HepG2 (cell line): ENCODE data around the gene EFNA3. TPM values are rescaled to one million over a fixed set of nuclear protein-coding genes. Genes with fewer than 3 reads are reported as not detected.

Source experiments
- ATAC-seq: fragments of 200-7000 bp; cut with Tn5 transposase; 3 replicates; pipeline ENCODE4 v1.9.1; 2020; ENCODE audit warnings: mild to moderate bottlenecking, moderate library complexity
- BruUV-seq: library from RNA; stranded (reverse); fragments of 400-500 nt; replicated peaks from 2 replicates; lab custom pipeline; 2021; lab: Mats Ljungman, UMichigan
- CTCF ChIA-PET: fragments of 300-600 bp; formaldehyde crosslinking; extraction: SDS; loops from one replicate; lab custom pipeline; 2021; ENCODE audit warnings: low total read pairs, inconsistent platforms, low intra/inter-chr PET ratio; lab: Yijun Ruan, JAX
- POLR2A ChIA-PET: fragments of 350-600 bp; sonication (Branson Sonifier 250); formaldehyde crosslinking; loops from one replicate; lab custom pipeline; 2020; ENCODE audit warnings: antibody characterized with exemption, inconsistent platforms; lab: Yijun Ruan, JAX
- DNase-seq: peaks from one replicate; pipeline ENCODE4 v3.0.0-alpha.2; 2015; ENCODE audit warnings: low spot score
- FAIRE-seq: peaks from 3 replicates; lab custom pipeline; 2011; peaks lifted over from hg19 to GRCh38; lab: Jason Lieb, UNC
- H2AFZ ChIP-seq: one replicate; pipeline ENCODE4 v1.6.1; 2011; ENCODE audit warnings: low read length, inconsistent platforms
- H3K27ac ChIP-seq: fragments of 300-600 bp; 3 replicates; pipeline ENCODE4 v1.8.0; 2011; ENCODE audit warnings: mixed run types, mild to moderate bottlenecking, mixed read lengths, low read length, inconsistent platforms; ENCODE audit not compliant: insufficient read depth; ENCODE audit errors: extremely low read length
- H3K27me3 ChIP-seq, 2 experiments: fragments of 200-600 bp in 1 of 2; 2 replicates in 1 of 2; 3 replicates in 1 of 2; pipeline versions ENCODE4 v1.6.0 to v1.8.0; 2011; ENCODE audit warnings: low read length in 2 of 2, mild to moderate bottlenecking in 2 of 2, moderate library complexity in 2 of 2, inconsistent platforms in 1 of 2; ENCODE audit not compliant: insufficient read depth in 2 of 2, control insufficient read depth in 1 of 2
- H3K36me3 ChIP-seq, 2 experiments: fragments of 200-600 bp in 1 of 2; replicated peaks in 1 of 2; 2 replicates in 1 of 2; 3 replicates in 1 of 2; pipeline versions ENCODE4 v1.5.1 to v1.8.0; 2011; ENCODE audit warnings: low read length in 2 of 2, inconsistent platforms in 1 of 2; ENCODE audit not compliant: insufficient read depth in 2 of 2, control insufficient read depth in 1 of 2
- H3K4me1 ChIP-seq: 2 replicates; pipeline ENCODE4 v1.5.1; 2012; ENCODE audit warnings: low read length, inconsistent platforms; ENCODE audit not compliant: insufficient read depth
- H3K4me2 ChIP-seq: 2 replicates; pipeline ENCODE4 v1.6.0; 2011; ENCODE audit warnings: low read depth, low read length, inconsistent platforms
- H3K4me3 ChIP-seq, 3 experiments: fragments of 200-600 bp in 1 of 3; sonication (generic), shearing (Covaris generic) in 1 of 3; replicated peaks in 1 of 3; 2 replicates each; pipeline ENCODE4 v1.5.1; 2011 to 2016; ENCODE audit warnings: low read length in 3 of 3, inconsistent platforms in 2 of 3, low read depth in 2 of 3, mild to moderate bottlenecking in 2 of 3, control low read depth in 1 of 3, mixed read lengths in 1 of 3; ENCODE audit not compliant: insufficient read depth in 1 of 3
- H3K79me2 ChIP-seq: one replicate; pipeline ENCODE4 v1.6.1; 2011; ENCODE audit warnings: low read length, inconsistent platforms; ENCODE audit not compliant: insufficient read depth
- H3K9ac ChIP-seq: 2 replicates; pipeline ENCODE4 v1.6.0; 2011; ENCODE audit warnings: mild to moderate bottlenecking, low read depth, low read length, inconsistent platforms; ENCODE audit not compliant: insufficient read depth
- H3K9me3 ChIP-seq: 2 replicates; pipeline ENCODE4 v1.5.1; 2012; ENCODE audit warnings: mild to moderate bottlenecking, low read length
- H4K20me1 ChIP-seq: 2 replicates; pipeline ENCODE4 v1.6.0; 2011; ENCODE audit warnings: inconsistent platforms, mild to moderate bottlenecking, low read length, moderate library complexity; ENCODE audit not compliant: insufficient read depth
- HDAC6 ChIP-seq: fragments of 200-600 bp; sonication (generic); IDR thresholded peaks from 2 replicates; pipeline ENCODE4 v1.7.0; 2017; ENCODE audit warnings: mild to moderate bottlenecking, antibody characterized with exemption, low read length, low read depth
- NR2C2 ChIP-seq: sonication (generic); formaldehyde crosslinking; IDR thresholded peaks from 2 replicates; pipeline ENCODE4 v1.4.0; 2020; ENCODE audit warnings: missing genetic modification reagents, mild to moderate bottlenecking, moderate library complexity, borderline replicate concordance
- RBAK ChIP-seq: sonication (generic); formaldehyde crosslinking; IDR thresholded peaks from 2 replicates; pipeline ENCODE4 v1.5.1; 2020; ENCODE audit warnings: mild to moderate bottlenecking, missing genetic modification reagents
- SMARCC2 ChIP-seq: fragments of 450-650 bp; IDR thresholded peaks from 2 replicates; pipeline ENCODE4 v1.6.1; 2017; ENCODE audit warnings: antibody characterized with exemption, mild to moderate bottlenecking
- TFAP4 ChIP-seq: sonication (generic); IDR thresholded peaks from 2 replicates; pipeline ENCODE4 v1.6.1; 2016; ENCODE audit warnings: low read depth, borderline replicate concordance
- ZIK1 ChIP-seq: sonication (generic); formaldehyde crosslinking; IDR thresholded peaks from 2 replicates; pipeline ENCODE4 v1.5.0; 2020; ENCODE audit warnings: mild to moderate bottlenecking, low read depth, missing genetic modification reagents, borderline replicate concordance
- ZNF256 ChIP-seq: sonication (generic); formaldehyde crosslinking; conservative IDR thresholded peaks from 2 replicates; pipeline ENCODE4 v1.4.0; 2020; ENCODE audit warnings: missing genetic modification reagents
- ZNF260 ChIP-seq: sonication (generic); formaldehyde crosslinking; IDR thresholded peaks from 2 replicates; pipeline ENCODE4 v1.4.0; 2020; ENCODE audit warnings: missing genetic modification reagents, low read depth, mild to moderate bottlenecking, borderline replicate concordance
- ZNF570 ChIP-seq: sonication (generic); formaldehyde crosslinking; IDR thresholded peaks from 2 replicates; pipeline ENCODE4 v1.4.0; 2020; ENCODE audit warnings: mild to moderate bottlenecking, missing genetic modification reagents, borderline replicate concordance
- ZNF788 ChIP-seq: sonication (generic); formaldehyde crosslinking; IDR thresholded peaks from 2 replicates; pipeline ENCODE4 v1.5.0; 2020; ENCODE audit warnings: mild to moderate bottlenecking, missing genetic modification reagents, borderline replicate concordance
- WGBS: methylation state at CpG from one replicate; pipeline ENCODE4 v1.1.6; 2017; ENCODE audit warnings: low lambda C conversion rate; 5-methylcytosine and 5-hydroxymethylcytosine counted together
- in situ Hi-C: cut with HindIII; loops from 2 replicates; pipeline ENCODE4 v1.10.0; 2017; ENCODE audit warnings: low pct_unique_long_range_greater_than_20kb; ENCODE audit not compliant: extremely low pct_ligation_motif_present
- intact Hi-C: fragments of 100-400 bp; cut with micrococcal nuclease; formaldehyde crosslinking; loops from one replicate; pipeline ENCODE4 v1.10.0; 2022; ENCODE audit not compliant: unreplicated experiment
- polyA plus RNA-seq, 8 experiments: library from polyadenylated mRNA; depleted of rRNA in 3 of 8; stranded (reverse) in 7 of 8; unstranded in 1 of 8; fragments of >200 nt; fragmentation: Illumina TruSeq in 4 of 8; extraction: Trizol in 4 of 8; gene quantifications; 2 replicates each; pipeline versions ENCODE4 v1.2.1 to v1.2.3, GENCODE V29; 2011 to 2016; ENCODE audit warnings: low read depth in 4 of 8, missing spikeins in 1 of 8, mixed read lengths in 1 of 8; ENCODE audit not compliant: insufficient read depth in 1 of 8
- total RNA-seq, 5 experiments: library from RNA; depleted of rRNA; stranded (reverse); fragments of >200 nt; fragmentation: Illumina TruSeq; extraction: Trizol; gene quantifications; 2 replicates each; pipeline ENCODE4 v1.2.3, GENCODE V29; 2016; ENCODE audit warnings: low read depth in 1 of 5
- TF ChIP-seq, protein P1 (sequence below): IDR thresholded peaks from 2 replicates; pipeline ENCODE4 v1.6.1; 2018; ENCODE audit warnings: missing genetic modification reagents, mild to moderate bottlenecking, missing compliant biosample characterization

EFNA3 gene
- total and polyA plus RNA-seq, 2 of the 13 experiments (the other 11 are each of a cell fraction or from before 2014, with no cell fraction given) = 1.0 to 5.7 TPM

- TF ChIP-seq HDAC6 = no peak
Measured at GRCh38 chr1:155120253-155120652, 41.6 kb downstream of the EFNA3 start (continued).

GRCh38 chr1:155121249-155121648 lies 42.6 kb downstream of the EFNA3 start:
- Histone ChIP-seq H3K4me2 (no peak overlapping the region), H4K20me1 (no peaks in the 10 kb centered on the region), H3K36me3 (no peaks in the 10 kb centered on the region), H3K79me2 (peaks cover 9% of the 10 kb centered on the region), H3K9ac (no peak overlapping the region), H3K27me3 (peaks cover 0 to 5% of the 10 kb centered on the region in 2 experiments; a peak in 1 of 5 replicates), H3K4me3 (no peak overlapping the region), H2AFZ (no peak overlapping the region), H3K4me1 (peaks cover 36% of the 10 kb centered on the region), H3K27ac (no peak overlapping the region), H3K9me3 (no peaks in the 10 kb centered on the region)
- DNase-seq (no peak), ATAC-seq (no peak), FAIRE-seq (no peak)
- in situ Hi-C loops = no loop called here
- POLR2A ChIA-PET = no interaction called here
- intact Hi-C loops = no loop called here
- CTCF ChIA-PET = no interaction called here
- 75% methylated on average over 2 of the region's 2 CpGs for whole genome bisulfite sequencing
- no TSS peak for BruUV-seq
- TF ChIP-seq SMARCC2 = no peak
- TF ChIP-seq ZIK1 (CRISPR knock-in tag) = no peak
- no peak for TF ChIP-seq ZNF256 (CRISPR knock-in tag)

DNA sequence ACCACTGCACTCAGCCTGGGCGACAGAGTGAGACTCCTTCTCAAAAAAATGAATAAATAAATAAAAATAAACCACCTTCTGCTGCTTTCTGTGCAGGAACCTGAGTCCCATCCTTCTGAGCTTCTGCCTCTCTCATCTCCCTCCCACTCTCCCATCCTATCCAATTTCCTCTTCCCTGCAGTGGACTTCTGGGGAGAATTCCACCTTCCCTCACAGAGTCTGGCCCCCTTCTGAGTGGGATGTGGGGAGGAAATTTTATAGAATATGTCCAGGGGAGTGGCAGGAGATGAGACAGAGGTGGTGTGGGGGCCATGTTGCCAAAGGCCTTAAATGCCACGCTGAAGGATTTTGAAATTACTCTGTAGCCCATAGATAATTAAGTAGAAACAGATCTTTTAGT lies 43.7 kb downstream of the EFNA3 start:
- CTCF ChIA-PET = no interaction called here
- POLR2A ChIA-PET = interaction anchor here (5.9 kb wide), 1 partner anchor 15 kb away, joined by 144 read pairs; the partner anchor contains the start of genes DPM3 and SLC50A1
- no peak for FAIRE-seq

More for the DNA sequence above, 43.7 kb downstream of the EFNA3 start:
- no peaks in the 10 kb centered on the region for H3K9me3 ChIP-seq
- ATAC-seq (no peak), DNase-seq (no peak)
- H3K27me3 ChIP-seq = no peaks in the 10 kb centered on the region; a peak in 1 of 5 replicates
- H3K4me2 ChIP-seq = no peak overlapping the region
- peaks cover 36% of the 10 kb centered on the region for H3K4me1 ChIP-seq
- H2AFZ ChIP-seq = no peak overlapping the region
- H3K4me3 ChIP-seq = no peak overlapping the region
- in situ Hi-C loops (no loop called here), intact Hi-C loops (no loop called here)
- TF ChIP-seq NR2C2 (CRISPR knock-in tag) (no peak), ZNF570 (CRISPR knock-in tag) (no peak), RBAK (CRISPR knock-in tag) (no peak), ZNF260 (CRISPR knock-in tag) (no peak), ZNF788 (CRISPR knock-in tag) (no peak), TFAP4 (no peak)
- TF ChIP-seq, protein P1, sequence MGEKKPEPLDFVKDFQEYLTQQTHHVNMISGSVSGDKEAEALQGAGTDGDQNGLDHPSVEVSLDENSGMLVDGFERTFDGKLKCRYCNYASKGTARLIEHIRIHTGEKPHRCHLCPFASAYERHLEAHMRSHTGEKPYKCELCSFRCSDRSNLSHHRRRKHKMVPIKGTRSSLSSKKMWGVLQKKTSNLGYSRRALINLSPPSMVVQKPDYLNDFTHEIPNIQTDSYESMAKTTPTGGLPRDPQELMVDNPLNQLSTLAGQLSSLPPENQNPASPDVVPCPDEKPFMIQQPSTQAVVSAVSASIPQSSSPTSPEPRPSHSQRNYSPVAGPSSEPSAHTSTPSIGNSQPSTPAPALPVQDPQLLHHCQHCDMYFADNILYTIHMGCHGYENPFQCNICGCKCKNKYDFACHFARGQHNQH (CRISPR knock-in tag) = no peak
- no peak overlapping the region for H3K9ac ChIP-seq
- H3K27ac ChIP-seq = no peak overlapping the region
- no peaks in the 10 kb centered on the region for H3K36me3 ChIP-seq
- WGBS = 100% methylated on average over 2 of the region's 2 CpGs
- H3K79me2 ChIP-seq = peaks cover 9% of the 10 kb centered on the region
- H4K20me1 ChIP-seq = no peaks in the 10 kb centered on the region
- BruUV-seq = no TSS peak
